Calu3 (cell line): Measurements from ENCODE around the gene LETM1. TPM values are rescaled to one million over a fixed set of nuclear protein-coding genes. Genes with fewer than 3 reads are reported as not detected.

Source experiments
- BruUV-seq: library from RNA; stranded (reverse); fragments of 400-500 nt; replicated peaks from 2 replicates; lab custom pipeline; 2021; lab: Mats Ljungman, UMichigan
- CTCF ChIA-PET: fragments of 300-600 bp; sonication (Branson Sonifier 250); formaldehyde crosslinking; loops from one replicate; lab custom pipeline; 2022; ENCODE audit warnings: antibody characterized with exemption; lab: Charles Lee
- DNase-seq: peaks from one replicate; pipeline ENCODE4 v3.0.0; 2022
- H3K27ac Mint-ChIP-seq: one replicate; pipeline ENCODE4 v1.8.0; 2022; ENCODE audit warnings: mixed read lengths; ENCODE audit not compliant: unreplicated experiment
- H3K27me3 Mint-ChIP-seq: one replicate; pipeline ENCODE4 v1.8.0; 2022; ENCODE audit warnings: mixed read lengths; ENCODE audit not compliant: unreplicated experiment
- H3K36me3 Mint-ChIP-seq: one replicate; pipeline ENCODE4 v1.8.0; 2022; ENCODE audit warnings: mild to moderate bottlenecking, moderate library complexity, mixed read lengths; ENCODE audit not compliant: insufficient read depth, unreplicated experiment
- H3K4me1 Mint-ChIP-seq: one replicate; pipeline ENCODE4 v1.8.0; 2022; ENCODE audit warnings: mild to moderate bottlenecking, low read depth, mixed read lengths; ENCODE audit not compliant: unreplicated experiment
- H3K4me3 Mint-ChIP-seq: one replicate; pipeline ENCODE4 v1.8.0; 2022; ENCODE audit warnings: mild to moderate bottlenecking, low read depth, moderate library complexity, mixed read lengths; ENCODE audit not compliant: unreplicated experiment
- H3K9me3 Mint-ChIP-seq: one replicate; pipeline ENCODE4 v1.8.0; 2022; ENCODE audit warnings: low read depth, mixed read lengths; ENCODE audit not compliant: unreplicated experiment
- intact Hi-C: fragments of 100-400 bp; cut with micrococcal nuclease; formaldehyde crosslinking; loops from one replicate; pipeline ENCODE4 v1.10.0; 2022; ENCODE audit not compliant: unreplicated experiment
- total RNA-seq: library from RNA; stranded (reverse); gene quantifications from 2 replicates; pipeline ENCODE4 v1.2.3, GENCODE V29; 2022
- TF ChIP-seq, protein P1 (sequence below): fragments of 200-600 bp; IDR thresholded peaks from one replicate; pipeline ENCODE4 v1.8.0; 2022; ENCODE audit warnings: antibody characterized with exemption; ENCODE audit not compliant: unreplicated experiment

LETM1 gene
- total RNA-seq, 1 experiment from 2014 or later, result 47.2 TPM

DNA sequence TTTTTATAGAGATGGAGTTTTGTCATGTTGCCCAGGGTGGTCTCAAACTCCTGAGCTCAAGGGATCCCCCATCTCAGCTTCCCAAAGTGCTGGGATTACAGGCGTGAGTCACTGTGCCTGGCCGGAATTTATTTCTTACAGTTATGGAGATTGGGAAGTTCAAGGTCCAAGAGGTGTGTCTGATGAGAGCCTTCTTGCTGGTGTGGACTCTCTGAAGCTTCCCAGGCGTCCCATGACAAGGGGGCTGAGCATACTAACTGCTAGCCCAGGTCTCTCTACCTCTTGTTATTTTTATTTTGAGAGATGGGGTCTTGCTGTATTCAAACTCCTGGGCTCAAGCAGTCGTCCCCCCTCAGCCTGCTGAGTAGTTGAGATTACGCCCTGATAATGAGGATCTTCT lies 12.3 kb upstream of the LETM1 start:
- Mint-ChIP-seq H3K27me3 (no peaks in the 10 kb centered on the region), H3K4me3 (no peak overlapping the region), H3K4me1 (peaks cover 9% of the 10 kb centered on the region), H3K27ac (no peak overlapping the region), H3K36me3 (peaks cover 18% of the 10 kb centered on the region), H3K9me3 (no peaks in the 10 kb centered on the region)
- CTCF ChIA-PET, result interaction anchor here (1.0 kb wide), 1 partner anchor 10 kb away, joined by 3 read pairs; no protein-coding TSS in a partner anchor
- peak; percentile 12 for DNase-seq
- BruUV-seq, result no TSS peak
- TF ChIP-seq, protein P1, sequence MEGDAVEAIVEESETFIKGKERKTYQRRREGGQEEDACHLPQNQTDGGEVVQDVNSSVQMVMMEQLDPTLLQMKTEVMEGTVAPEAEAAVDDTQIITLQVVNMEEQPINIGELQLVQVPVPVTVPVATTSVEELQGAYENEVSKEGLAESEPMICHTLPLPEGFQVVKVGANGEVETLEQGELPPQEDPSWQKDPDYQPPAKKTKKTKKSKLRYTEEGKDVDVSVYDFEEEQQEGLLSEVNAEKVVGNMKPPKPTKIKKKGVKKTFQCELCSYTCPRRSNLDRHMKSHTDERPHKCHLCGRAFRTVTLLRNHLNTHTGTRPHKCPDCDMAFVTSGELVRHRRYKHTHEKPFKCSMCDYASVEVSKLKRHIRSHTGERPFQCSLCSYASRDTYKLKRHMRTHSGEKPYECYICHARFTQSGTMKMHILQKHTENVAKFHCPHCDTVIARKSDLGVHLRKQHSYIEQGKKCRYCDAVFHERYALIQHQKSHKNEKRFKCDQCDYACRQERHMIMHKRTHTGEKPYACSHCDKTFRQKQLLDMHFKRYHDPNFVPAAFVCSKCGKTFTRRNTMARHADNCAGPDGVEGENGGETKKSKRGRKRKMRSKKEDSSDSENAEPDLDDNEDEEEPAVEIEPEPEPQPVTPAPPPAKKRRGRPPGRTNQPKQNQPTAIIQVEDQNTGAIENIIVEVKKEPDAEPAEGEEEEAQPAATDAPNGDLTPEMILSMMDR, result no peak
- intact Hi-C loops, result no loop called here

DNA sequence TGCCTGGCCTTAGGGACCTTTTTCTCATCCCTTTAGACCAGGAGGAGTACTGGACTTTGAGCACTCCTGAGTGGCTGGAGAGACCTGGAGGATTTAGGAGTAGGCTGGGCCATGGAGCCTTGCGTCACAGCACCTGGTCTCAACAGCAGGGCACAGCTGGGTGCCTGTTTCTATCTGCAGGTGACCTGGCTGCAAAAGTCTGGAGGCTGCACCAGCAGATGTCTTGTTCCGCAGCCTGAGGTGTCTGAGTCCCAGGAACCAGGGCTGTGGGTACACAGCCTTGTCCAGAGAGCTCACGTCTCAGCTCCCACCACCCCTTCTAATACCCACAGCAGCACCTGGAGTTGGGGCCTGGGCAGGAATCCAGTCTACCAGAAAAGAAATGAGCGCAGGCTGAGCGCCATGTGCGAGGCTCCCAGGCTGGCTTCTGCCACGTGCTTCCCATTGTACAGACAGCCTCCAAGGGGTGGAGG lies 10.3 kb upstream of the LETM1 start:
- no peak overlapping the region for H3K4me3 Mint-ChIP-seq
- TF ChIP-seq, protein P1, result no peak
- no peaks in the 10 kb centered on the region for H3K4me1 Mint-ChIP-seq
- no peak for DNase-seq
- no peak overlapping the region for H3K27ac Mint-ChIP-seq
- CTCF ChIA-PET, result no interaction called here
- peaks cover 16% of the 10 kb centered on the region for H3K36me3 Mint-ChIP-seq
- H3K27me3 Mint-ChIP-seq, result no peaks in the 10 kb centered on the region
- intact Hi-C loops, result no loop called here
- no peaks in the 10 kb centered on the region for H3K9me3 Mint-ChIP-seq
- BruUV-seq, result no TSS peak

DNA sequence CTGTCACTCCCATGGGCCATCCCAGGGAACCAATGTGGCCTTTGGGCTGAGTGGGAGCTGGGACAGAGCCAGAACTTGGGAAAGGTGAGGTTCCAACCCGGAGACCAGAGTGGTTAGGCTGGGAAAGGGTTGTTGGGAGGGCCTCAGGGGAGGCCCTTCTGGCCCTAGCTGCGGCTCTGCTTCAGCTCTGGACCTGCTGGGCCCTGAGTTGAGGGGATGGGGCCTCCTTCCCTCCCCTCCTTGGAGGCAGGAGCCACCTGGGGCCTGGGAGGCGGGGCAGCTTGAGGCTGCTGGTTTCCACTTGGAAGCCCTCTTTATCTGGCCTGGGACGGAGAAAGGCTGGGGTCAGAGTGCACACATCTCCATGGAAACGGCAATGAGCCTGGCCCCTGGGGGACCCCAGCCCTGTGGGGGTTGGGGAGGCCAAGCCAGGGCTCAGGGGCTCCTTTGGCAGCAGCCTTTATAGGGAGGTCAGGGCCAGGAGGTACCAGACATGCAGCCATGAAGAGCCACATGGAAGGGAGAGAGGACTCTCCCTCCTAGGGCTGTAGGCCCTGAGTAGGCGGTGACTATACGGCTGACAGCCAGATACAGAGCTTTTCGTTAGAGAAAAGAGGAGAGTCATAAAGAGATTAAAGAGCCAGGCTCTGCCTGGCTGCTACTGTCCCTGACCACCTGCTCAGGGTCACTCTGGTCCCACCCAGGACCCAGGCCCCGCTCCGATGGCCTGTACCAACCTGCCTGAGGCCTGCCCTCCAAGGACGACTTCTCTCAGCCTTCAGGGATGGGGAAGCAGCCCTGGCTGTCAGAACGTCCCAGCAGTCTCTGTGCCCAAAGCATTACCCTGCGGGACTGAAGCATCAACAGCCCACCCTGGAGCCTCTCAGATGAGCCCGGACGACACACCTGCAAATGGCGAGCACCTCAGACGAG lies 8.4 kb upstream of the LETM1 start:
- H3K27ac Mint-ChIP-seq, result no peak overlapping the region
- peaks cover 5% of the 10 kb centered on the region for H3K27me3 Mint-ChIP-seq

DNA sequence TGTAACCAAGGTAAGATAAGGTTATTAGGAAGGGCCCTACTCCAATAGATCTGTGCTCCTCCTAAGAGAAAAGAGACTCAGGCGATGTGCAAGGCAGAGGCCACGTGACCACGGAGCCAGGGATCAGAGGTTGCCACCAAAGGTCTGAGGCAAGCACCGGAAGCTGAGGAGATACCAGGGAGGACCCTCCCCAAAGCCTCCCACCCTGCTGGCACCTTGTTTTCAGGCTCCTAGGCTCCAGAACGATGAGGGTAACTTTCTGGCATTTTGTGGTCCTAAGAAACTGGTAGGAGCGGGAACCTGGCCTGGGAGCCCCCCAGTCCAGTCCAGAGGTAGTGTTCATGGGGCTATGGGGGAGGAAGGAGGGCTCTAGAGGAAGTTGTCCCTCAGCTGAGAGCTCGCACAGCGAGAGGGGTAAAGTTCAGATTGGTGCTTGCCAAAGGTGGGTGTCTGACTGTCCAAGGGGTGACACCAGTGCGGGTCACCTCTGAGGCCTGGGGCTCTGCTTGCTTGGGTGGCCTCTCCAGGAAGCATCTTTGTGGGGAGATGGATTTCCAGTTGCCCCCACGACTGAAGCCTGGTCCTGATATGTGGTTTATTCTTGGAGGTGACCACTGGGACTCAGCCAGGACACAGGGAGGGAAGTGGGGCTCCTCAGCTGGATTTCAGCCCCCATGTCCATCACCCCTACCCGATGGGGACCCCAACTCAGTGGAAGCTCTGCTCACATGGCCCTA lies 7.5 kb upstream of the LETM1 start:
- Mint-ChIP-seq H3K27ac (peak overlapping the region; percentile 44), H3K9me3 (no peaks in the 10 kb centered on the region), H3K27me3 (peaks cover 13% of the 10 kb centered on the region), H3K4me3 (no peak overlapping the region), H3K4me1 (no peaks in the 10 kb centered on the region), H3K36me3 (peaks cover 10% of the 10 kb centered on the region)
- no peak for DNase-seq
- no TSS peak for BruUV-seq
- intact Hi-C loops, result no loop called here
- TF ChIP-seq, protein P1, result no peak
- CTCF ChIA-PET, result no interaction called here

More for the DNA sequence above, 8.4 kb upstream of the LETM1 start:
- Mint-ChIP-seq H3K4me1 (no peaks in the 10 kb centered on the region), H3K4me3 (no peak overlapping the region), H3K36me3 (peaks cover 6% of the 10 kb centered on the region), H3K9me3 (no peaks in the 10 kb centered on the region)
- no TSS peak for BruUV-seq
- TF ChIP-seq, protein P1, result no peak
- DNase-seq, result no peak
- intact Hi-C loops, result no loop called here
- CTCF ChIA-PET, result no interaction called here
